Measurements from ENCODE around the gene ALMS1. TPM values are rescaled to one million over a fixed set of nuclear protein-coding genes. Genes with fewer than 3 reads are reported as not detected.
A peak's percentile ranks its signal among the peaks of the same experiment; 100 is the strongest.
"Not testable (repeated sequence)": the region's sequence is repeated elsewhere in the genome, so short reads cannot be mapped to it uniquely, and the experiment has no call there.

The ALMS1 gene
- total RNA-seq, 2 donors from 2014 or later = 11.7 to 16.6 TPM

- Histone ChIP-seq H3K27me3 (no peaks in the 10 kb centered on the region), H3K36me3 (no peaks in the 10 kb centered on the region), H3K9me3 (no peaks in the 10 kb centered on the region), H3K9ac (ENCODE audit: low read depth in 2 of 2, low read length in 2 of 2) (no peak overlapping the region), H3K27ac (no peak overlapping the region), H3K4me1 (no peaks in the 10 kb centered on the region), H3K4me3 (no peak overlapping the region)
- intact Hi-C loops (cut with DNase I) = no loop called here
- DNase-seq = no peak
- TF ChIP-seq, protein P1, sequence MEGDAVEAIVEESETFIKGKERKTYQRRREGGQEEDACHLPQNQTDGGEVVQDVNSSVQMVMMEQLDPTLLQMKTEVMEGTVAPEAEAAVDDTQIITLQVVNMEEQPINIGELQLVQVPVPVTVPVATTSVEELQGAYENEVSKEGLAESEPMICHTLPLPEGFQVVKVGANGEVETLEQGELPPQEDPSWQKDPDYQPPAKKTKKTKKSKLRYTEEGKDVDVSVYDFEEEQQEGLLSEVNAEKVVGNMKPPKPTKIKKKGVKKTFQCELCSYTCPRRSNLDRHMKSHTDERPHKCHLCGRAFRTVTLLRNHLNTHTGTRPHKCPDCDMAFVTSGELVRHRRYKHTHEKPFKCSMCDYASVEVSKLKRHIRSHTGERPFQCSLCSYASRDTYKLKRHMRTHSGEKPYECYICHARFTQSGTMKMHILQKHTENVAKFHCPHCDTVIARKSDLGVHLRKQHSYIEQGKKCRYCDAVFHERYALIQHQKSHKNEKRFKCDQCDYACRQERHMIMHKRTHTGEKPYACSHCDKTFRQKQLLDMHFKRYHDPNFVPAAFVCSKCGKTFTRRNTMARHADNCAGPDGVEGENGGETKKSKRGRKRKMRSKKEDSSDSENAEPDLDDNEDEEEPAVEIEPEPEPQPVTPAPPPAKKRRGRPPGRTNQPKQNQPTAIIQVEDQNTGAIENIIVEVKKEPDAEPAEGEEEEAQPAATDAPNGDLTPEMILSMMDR (IDR thresholded peaks at IDR 0.05) = no peak
Observed at GRCh38 chr2:73611193-73611592, 225.6 kb downstream of the ALMS1 start.

DNA sequence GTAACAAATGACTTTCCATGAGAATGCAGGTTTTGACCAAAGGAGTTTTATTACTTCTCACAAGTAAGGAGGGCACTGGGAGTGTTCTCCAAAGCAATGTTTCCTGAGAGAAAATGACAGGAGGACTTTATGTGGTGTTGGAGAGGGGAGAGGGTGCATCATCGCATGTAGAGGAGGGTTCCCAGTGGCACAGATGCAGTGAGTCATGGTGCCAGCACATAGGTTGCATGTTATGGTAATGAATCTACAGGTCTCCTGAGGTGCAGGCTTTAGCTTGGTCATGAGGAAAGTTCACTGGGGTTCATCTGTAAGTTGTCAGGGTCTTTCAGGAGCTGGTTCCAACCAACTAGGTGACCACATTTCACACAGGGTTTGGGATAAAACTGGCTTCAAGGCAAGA, 226.2 kb downstream of the ALMS1 start:
- TF ChIP-seq, protein P1 (IDR thresholded peaks at IDR 0.05) = no peak
- Histone ChIP-seq H3K4me1 (no peaks in the 10 kb centered on the region), H3K27ac (no peak overlapping the region), H3K27me3 (no peaks in the 10 kb centered on the region), H3K9me3 (no peaks in the 10 kb centered on the region), H3K4me3 (no peak overlapping the region), H3K9ac (ENCODE audit: low read depth in 2 of 2, low read length in 2 of 2) (no peak overlapping the region), H3K36me3 (no peaks in the 10 kb centered on the region)
- intact Hi-C loops (cut with DNase I) = no loop called here
- no peak for DNase-seq

DNA sequence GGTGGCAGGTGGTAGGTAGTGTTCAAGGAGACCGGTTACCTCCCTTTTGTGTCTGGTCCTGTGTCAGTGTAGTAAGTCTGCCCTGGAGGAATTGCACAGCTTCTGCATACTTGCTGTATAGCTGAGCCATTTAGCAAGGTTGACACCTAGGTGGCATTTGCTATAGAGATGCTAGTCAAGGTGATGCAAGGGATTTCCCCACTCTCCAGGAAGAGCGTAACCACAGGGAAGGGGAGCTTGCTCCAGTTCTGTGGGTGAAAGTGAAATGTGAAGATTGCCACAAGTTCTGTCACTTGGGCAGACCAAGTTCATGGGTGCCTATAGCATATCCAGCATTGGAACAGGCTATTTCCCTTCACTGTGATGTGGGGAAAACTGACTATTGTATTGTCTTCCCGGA, 228.5 kb downstream of the ALMS1 start:
- Histone ChIP-seq H3K27ac (no peak overlapping the region), H3K36me3 (no peaks in the 10 kb centered on the region), H3K9me3 (no peaks in the 10 kb centered on the region), H3K9ac (ENCODE audit: low read depth in 2 of 2, low read length in 2 of 2) (no peak overlapping the region), H3K27me3 (no peaks in the 10 kb centered on the region), H3K4me3 (no peak overlapping the region), H3K4me1 (no peaks in the 10 kb centered on the region)
- intact Hi-C loops (cut with DNase I) = no loop called here
- TF ChIP-seq, protein P1 (IDR thresholded peaks at IDR 0.05) = no peak
- DNase-seq = no peak

- Histone ChIP-seq H3K27me3 (no peaks in the 10 kb centered on the region), H3K9ac (ENCODE audit: low read depth in 2 of 2, low read length in 2 of 2) (no peak overlapping the region), H3K4me3 (no peak overlapping the region), H3K4me1 (no peaks in the 10 kb centered on the region), H3K36me3 (no peaks in the 10 kb centered on the region), H3K9me3 (no peaks in the 10 kb centered on the region), H3K27ac (no peak overlapping the region)
- DNase-seq = no peak
- TF ChIP-seq, protein P1 (IDR thresholded peaks at IDR 0.05) = no peak
- intact Hi-C loops (cut with DNase I) = no loop called here
Observed at GRCh38 chr2:73614997-73615396, 229.4 kb downstream of the ALMS1 start.

GRCh38 chr2:73619925-73620324, 234.3 kb downstream of the ALMS1 start:
- H3K36me3 ChIP-seq; intact Hi-C loops (cut with DNase I); H3K9ac ChIP-seq (ENCODE audit: low read depth in 2 of 2, low read length in 2 of 2); H3K4me1 ChIP-seq; H3K9me3 ChIP-seq; DNase-seq; H3K27ac ChIP-seq; H3K4me3 ChIP-seq; H3K27me3 ChIP-seq: not testable (repeated sequence)
- TF ChIP-seq, protein P1 (IDR thresholded peaks at IDR 0.05) = peak; percentile 15

DNA sequence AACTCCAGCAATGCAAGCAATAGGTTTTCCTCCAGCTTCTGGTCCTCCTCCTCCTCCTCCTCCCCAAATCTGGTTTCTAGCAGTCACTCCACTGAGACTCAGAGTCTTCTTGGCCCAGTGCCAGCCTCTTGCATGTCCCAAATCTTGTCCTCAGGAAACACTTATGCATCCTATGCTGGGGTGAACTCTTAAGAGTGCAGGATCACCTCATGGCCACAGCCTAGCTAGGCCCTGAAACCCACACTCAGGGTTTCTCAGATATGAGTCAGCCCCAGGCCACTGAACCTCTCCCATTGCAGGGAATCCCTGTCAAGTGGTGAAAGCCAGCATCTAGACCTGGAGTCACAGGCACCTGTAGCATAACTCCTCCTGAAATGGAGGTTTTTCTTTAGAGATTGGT, 238.4 kb downstream of the ALMS1 start:
- H3K9me3 ChIP-seq; H3K27me3 ChIP-seq; H3K4me3 ChIP-seq; DNase-seq; intact Hi-C loops (cut with DNase I); H3K4me1 ChIP-seq; H3K36me3 ChIP-seq; H3K27ac ChIP-seq; H3K9ac ChIP-seq (ENCODE audit: low read depth in 2 of 2, low read length in 2 of 2): not testable (repeated sequence)

DNA sequence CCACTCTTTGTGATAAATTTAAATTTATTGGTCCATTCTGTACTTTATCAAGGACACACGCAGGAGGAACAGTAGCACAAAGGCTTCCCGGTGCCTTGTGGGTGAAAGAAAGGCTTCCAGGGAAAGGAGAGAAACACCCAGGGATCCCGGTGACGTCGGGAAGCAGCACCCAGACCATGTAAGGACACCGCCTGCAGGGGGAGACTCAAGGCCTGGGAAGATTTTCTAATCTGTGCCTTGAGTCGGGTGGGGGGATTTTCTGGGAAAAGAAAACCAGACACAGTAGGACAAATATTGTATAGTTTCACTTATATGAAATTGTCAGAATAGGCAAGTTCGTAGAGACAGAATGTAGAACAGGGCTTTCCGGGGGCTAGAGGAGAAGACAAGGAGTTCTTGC, 239.0 kb downstream of the ALMS1 start:
- H3K27me3 ChIP-seq; H3K27ac ChIP-seq; DNase-seq; H3K36me3 ChIP-seq; H3K9me3 ChIP-seq; H3K4me1 ChIP-seq; H3K9ac ChIP-seq (ENCODE audit: low read depth in 2 of 2, low read length in 2 of 2); intact Hi-C loops (cut with DNase I); H3K4me3 ChIP-seq: not testable (repeated sequence)

DNA sequence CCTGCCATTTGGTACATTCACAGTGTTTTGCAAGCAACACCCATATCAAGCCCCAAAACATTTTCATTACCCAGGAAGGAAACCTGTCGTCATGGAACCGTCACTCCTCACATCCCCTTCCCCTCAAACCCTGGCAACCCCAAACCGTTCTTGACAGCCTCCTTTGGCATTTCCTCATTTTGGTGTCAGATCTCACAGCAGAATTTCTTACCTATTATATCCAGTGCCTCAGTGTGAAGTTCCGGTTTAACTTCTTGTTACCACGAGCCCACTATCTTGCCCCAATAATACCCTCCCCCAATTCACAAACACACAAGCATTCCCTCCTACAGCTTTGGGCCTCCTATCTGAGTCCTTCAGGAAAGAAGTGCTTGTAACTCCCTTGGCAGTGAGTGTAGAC, 240.6 kb downstream of the ALMS1 start:
- H3K36me3 ChIP-seq; H3K27ac ChIP-seq; intact Hi-C loops (cut with DNase I); H3K9ac ChIP-seq (ENCODE audit: low read depth in 2 of 2, low read length in 2 of 2); DNase-seq; H3K4me3 ChIP-seq; H3K9me3 ChIP-seq; H3K4me1 ChIP-seq; H3K27me3 ChIP-seq: not testable (repeated sequence)

- H3K27ac ChIP-seq = not testable (repeated sequence)
Observed at GRCh38 chr2:73628493-73628892, 242.9 kb downstream of the ALMS1 start.

More at GRCh38 chr2:73628493-73628892, 242.9 kb downstream of the ALMS1 start:
- H3K36me3 ChIP-seq; H3K27me3 ChIP-seq; DNase-seq; H3K4me1 ChIP-seq; intact Hi-C loops (cut with DNase I); H3K9ac ChIP-seq (ENCODE audit: low read depth in 2 of 2, low read length in 2 of 2); H3K9me3 ChIP-seq; H3K4me3 ChIP-seq: not testable (repeated sequence)
